GM19043 (cell line): ENCODE measurements around the gene RCCD1.

Experiments used
- ATAC-seq: cut with Tn5 transposase; IDR thresholded peaks from one replicate; pipeline ENCODE4 v1.9.1; 2021; ENCODE audit warnings: low read depth; ENCODE audit not compliant: unreplicated experiment

RCCD1 gene

DNA sequence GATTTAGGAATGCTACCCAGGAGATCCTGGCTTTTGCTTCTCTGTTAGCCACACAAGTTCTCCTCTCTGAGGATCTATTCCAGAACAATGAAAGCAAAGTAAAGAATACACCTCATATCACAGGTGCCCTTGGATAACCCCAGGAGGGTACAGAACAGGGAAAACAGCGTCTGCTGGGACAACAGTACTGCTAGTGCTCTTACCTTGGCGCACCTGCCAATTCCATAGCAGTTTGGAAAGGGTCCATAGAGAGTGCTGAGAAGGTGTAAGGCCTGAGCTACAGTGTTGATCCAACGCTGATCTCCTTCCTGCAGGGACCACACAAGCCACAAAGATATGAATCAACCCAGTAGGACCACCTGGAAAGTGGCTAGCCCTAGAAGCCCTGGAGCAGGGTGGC, 52.6 kb downstream of the RCCD1 start:
- ATAC-seq, result no peak
